ENCODE measurements around the gene KRT82.

DNA sequence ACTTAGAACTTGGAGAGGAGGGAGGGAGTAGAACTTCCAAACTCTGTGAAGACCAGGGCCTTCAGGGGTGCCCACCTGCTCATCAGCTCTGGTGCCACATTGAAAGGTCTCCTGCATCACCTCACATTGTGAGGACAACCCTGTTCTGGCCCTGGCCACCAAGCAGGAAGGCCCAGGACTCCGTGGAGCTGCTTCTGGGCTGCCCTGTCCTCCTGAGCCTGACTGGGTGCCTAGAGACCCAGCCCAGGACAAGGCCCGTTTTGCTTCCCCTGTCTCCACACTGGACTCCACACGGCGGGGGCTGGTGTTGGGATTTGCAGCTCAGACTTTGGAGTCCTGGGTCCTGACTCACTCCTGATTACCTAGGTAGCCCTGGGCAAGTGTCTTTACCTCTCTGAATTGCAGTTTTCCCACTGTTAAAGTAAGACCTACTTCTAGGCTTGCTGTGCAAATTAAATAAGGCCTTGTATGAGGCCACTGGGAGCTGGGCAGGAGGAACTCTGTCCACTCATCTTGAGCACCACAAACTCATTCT is 12.5 kb upstream of the KRT82 start:
- TF ChIP-seq, protein P1, sequence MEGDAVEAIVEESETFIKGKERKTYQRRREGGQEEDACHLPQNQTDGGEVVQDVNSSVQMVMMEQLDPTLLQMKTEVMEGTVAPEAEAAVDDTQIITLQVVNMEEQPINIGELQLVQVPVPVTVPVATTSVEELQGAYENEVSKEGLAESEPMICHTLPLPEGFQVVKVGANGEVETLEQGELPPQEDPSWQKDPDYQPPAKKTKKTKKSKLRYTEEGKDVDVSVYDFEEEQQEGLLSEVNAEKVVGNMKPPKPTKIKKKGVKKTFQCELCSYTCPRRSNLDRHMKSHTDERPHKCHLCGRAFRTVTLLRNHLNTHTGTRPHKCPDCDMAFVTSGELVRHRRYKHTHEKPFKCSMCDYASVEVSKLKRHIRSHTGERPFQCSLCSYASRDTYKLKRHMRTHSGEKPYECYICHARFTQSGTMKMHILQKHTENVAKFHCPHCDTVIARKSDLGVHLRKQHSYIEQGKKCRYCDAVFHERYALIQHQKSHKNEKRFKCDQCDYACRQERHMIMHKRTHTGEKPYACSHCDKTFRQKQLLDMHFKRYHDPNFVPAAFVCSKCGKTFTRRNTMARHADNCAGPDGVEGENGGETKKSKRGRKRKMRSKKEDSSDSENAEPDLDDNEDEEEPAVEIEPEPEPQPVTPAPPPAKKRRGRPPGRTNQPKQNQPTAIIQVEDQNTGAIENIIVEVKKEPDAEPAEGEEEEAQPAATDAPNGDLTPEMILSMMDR (IDR thresholded peaks at IDR 0.05), result no peak
- TF ChIP-seq POLR2A (IDR thresholded peaks at IDR 0.05) (no peak), POLR2AphosphoS5 (IDR thresholded peaks at IDR 0.05) (no peak)

Data from prostate gland (tissue), 2 donors.